Measurements from ENCODE around the gene PYURF.

Gene PYURF

GRCh38 chr4:88523325-88524129 lies at the start of gene PYURF:
Gene PYURF (minus strand): TSS chr4:88523776. CDS start chr4:88523700, 76 bp downstream.
- peak; percentile 67 for DNase-seq (ENCODE audit: low read depth)

GRCh38 chr4:88570001-88570400 lies 46.4 kb upstream of the PYURF start:
- DNase-seq (ENCODE audit: low read depth) = no peak

DNA sequence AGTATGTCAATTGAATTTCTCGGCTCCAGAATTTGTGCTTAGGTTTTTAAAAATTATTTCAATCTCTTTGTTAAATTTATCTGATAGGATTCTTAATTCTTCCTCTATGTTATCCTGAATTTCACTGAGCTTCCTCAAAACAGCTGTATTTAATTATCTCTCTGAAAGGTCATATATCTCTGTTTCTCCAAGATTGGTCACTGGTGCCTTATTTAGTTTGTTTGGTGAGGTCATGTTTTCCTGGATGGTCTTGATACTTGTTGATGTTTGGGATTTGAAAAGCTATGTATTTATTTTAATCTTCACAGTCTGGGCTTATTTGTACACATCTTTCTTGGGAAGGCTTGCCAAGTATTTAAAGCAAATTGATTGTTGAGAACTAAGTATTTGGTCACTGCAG lies 44.0 kb upstream of the PYURF start:
- DNase-seq (ENCODE audit: low read depth) = no peak

DNA sequence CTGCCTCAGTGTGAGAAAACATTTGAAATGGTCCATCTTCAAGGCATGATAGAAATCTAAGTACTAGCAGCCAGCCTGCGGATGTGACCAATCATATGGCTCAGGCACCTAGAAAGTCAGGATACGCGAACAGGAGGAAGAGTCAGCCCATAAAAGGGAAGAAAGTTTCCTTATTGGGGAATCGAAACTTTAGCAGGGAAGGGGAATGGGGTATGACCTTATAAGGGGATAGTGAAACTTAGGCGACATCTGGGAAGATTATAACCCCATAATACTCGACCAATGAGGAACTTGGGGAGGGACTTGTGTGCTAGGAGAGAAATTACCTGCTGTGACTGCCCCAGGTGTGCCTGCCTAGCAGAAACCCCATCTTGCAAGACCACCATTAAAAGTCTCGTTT lies 26.2 kb upstream of the PYURF start:
- no peak for DNase-seq (ENCODE audit: low read depth)

- peak; percentile 42 for DNase-seq (ENCODE audit: low read depth)
Measured at GRCh38 chr4:88539322-88540068, 15.9 kb upstream of the PYURF start.

DNA sequence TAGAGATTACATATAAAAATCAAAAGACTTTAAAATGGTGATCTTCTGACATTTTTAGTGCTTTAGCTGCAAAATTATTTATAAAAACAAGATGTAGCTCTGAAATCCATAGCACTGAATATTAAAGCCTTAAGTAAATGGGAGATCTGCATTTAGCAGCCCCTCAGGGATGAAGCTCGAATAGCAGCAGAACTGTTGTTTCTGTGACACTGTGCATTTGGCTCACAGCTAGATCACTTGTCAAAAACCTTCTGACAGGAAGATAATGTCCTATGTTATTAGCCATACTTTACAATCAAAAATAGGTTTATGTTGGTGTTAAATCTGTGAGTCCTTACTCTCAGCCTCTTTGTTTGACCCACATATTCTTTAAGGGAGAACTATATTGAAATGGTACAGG lies 14.1 kb upstream of the PYURF start:
- no peak for DNase-seq (ENCODE audit: low read depth)

GRCh38 chr4:88535090-88535755 lies 11.6 kb upstream of the PYURF start:
- DNase-seq (ENCODE audit: low read depth) = no peak

DNA sequence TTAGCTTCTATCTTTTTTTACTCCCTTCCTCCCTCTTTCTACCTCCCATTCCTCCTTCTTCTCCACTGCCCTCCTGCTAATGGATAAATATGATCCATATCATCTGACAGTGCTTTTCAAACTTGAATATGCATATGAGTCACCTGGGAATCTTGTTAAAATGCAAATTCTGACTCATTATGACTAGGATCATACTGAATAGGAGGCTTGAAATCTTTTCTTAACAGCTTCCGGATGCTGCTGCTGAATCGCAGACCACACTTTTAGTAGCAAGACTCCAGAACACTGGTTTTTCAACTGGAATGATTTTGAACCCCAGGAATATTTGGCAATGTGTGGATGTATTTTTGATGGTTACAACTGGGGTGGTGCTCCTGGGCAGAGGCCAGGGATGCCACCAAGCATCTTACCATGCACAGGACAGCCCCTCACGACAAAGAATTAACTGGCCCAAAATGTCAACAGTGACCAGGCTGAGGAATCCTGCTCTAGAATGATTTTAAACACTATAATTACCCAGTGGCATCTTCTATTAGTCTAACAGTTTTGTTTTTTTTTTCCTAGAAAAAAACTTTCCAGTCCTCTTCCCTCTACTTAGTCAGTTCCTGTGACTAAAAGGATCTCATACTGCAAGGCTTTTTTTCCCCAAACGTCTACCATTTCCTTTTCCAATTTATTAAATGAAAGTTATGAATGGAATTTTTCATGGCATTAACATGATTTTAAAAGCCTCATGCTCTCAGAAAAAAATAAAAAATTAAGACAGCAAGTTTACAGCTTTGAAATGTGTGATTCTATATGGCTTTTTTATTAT lies 10.6 kb upstream of the PYURF start:
- no peak for DNase-seq (ENCODE audit: low read depth)

GRCh38 chr4:88533088-88533790 lies 9.7 kb upstream of the PYURF start:
- DNase-seq (ENCODE audit: low read depth) = no peak

- no peak for DNase-seq (ENCODE audit: low read depth)
Measured at GRCh38 chr4:88531549-88531948, 8.0 kb upstream of the PYURF start.

DNA sequence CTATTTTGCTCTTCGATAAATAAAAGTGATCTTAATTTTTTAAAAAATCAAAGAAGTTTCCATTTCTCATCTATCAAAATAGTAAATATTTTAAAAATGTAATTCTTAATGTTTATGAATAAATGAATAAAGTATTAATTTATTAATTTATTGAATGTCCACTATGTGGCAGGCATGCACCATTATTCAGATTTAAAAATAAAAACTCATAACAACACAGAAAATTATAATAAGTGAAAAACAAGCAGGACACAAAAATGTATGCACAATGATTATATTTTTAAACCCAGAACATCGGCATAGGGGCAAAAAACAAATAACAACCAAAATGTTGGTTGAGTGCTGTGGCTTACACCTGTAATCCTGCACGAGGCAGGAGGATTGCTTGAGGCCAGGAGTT lies 5.3 kb upstream of the PYURF start:
- no peak for DNase-seq (ENCODE audit: low read depth)

- no peak for DNase-seq (ENCODE audit: low read depth)
Measured at GRCh38 chr4:88527787-88528186, 4.2 kb upstream of the PYURF start.

- no peak for DNase-seq (ENCODE audit: low read depth)
Measured at GRCh38 chr4:88526221-88526815, 2.7 kb upstream of the PYURF start.

DNA sequence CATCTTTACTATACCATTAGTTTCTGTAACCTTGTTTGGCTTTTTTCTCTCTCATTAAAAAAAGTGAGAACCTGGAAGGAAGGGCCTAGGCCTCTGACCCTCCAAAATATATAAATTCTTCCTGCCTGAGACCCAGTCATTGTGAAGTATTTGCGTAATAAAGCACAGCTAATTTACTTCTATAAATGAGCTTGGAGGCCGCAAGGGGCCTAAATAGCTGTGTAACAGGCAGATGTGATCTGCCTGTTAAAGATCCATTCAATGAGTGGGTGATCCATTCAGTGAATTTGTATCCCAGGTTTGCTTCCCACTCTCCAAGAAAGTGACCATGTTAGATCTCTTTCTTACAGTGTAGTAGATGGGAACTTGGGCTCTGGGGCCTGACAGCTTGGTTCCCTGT lies 595 bp upstream of the PYURF start:
- no peak for DNase-seq (ENCODE audit: low read depth)

DNA sequence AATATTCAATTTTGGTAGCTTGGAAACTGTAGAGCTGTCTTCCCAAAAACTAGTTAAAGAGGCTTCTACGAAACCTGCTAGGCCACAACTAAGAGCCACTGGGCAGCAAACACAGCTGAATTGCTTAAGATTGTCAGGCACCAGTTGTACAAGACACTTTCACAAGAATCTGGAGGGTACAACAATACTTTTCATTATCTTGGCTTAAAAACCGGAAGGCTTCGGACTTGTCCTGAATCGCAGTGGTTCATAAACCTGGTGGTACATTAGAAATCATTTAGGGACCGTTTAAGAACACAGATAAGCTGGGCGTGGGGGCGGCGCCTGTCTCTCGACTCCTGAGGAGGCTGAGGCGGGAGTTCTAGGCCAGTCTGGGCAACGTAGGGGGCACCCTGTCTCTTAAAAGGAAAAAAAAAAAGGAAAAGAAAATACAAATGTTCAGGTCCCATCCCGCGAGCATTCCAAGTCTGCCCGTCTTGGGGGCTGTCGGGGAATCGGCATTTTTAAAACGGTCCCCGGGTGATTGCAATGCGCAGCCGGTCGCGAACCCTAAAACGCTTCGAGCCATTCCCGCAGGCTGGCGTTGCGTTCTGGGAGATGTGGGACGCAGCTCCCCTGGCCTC lies 763 bp downstream of the PYURF start:
- DNase-seq (ENCODE audit: low read depth) = no peak

DNA sequence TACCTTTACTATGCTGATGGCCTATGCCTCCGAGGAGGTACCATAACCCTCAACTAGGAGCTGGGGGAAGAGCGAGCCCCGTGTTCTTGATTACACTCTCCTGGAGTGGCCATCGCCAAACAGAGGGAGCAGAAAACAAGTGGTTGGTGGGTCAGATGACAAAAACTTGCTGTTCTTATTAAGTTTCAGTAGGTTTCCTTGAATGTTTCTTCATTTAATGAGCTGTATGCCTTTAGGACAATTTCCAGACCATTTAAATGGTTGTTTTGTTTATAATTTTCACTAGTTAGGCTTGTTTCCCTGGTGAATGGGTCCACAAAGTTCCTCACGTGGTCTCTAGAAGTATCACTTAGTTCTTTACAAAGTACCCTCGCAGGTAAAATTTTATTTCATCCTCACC lies 4.7 kb downstream of the PYURF start:
- DNase-seq (ENCODE audit: low read depth) = no peak

DNA sequence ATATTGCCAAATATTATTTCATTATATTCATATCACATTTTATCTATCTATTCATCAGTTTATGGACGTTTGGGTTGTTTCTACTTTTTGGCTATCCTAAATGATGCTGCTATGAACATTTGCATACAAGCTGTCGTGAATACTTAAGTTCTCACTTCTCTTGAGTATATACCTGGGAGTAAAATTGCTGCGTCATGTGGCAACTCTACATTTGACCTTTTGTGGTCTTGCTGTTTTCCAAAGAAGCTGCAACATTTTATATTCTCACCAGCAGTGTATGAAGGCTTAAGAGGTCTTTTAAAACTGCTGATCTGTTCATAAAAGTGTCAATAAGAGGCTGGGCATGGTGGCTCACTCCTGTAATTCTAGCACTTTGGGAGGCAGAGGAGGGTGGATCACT lies 5.8 kb downstream of the PYURF start:
- no peak for DNase-seq (ENCODE audit: low read depth)

DNA sequence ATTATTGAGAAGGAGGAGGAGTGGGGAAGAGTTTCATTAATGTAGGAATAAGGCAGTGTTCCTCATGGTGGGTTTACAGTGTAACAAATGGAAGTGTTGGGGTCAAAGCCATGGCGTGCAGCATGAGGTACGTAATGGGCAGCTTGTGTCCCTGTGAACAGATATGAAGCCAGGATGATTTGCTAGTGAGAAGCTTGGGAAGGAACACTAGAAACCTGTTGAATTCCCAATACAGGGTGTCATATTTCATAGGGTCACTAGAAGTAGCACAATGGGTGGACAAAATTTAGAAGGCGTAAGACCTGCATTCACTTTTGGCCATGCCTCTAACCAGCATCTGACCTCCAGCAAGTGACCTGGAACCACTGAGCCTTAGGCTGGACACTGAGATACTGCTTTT lies 6.8 kb downstream of the PYURF start:
- no peak for DNase-seq (ENCODE audit: low read depth)

- DNase-seq (ENCODE audit: low read depth) = no peak
Measured at GRCh38 chr4:88514557-88515511, 8.7 kb downstream of the PYURF start.
